A549 (cell line): ENCODE results near the gene SLC33A1. TPM values are rescaled to one million over a fixed set of nuclear protein-coding genes. Genes with fewer than 3 reads are reported as not detected.

Experiments used
- ATAC-seq, 2 experiments: fragments of 200-7000 bp in 1 of 2; fragments of >200 bp in 1 of 2; cut with Nextera tagmentation in 1 of 2; cut with Tn5 transposase in 1 of 2; 3 replicates each; pipeline versions ENCODE4 v1.8.0 to v1.9.1; 2018 to 2020; ENCODE audit warnings: mild to moderate bottlenecking in 1 of 2, moderate library complexity in 1 of 2
- CTCF ChIA-PET: fragments of 300-600 bp; sonication (Branson Sonifier 250); formaldehyde crosslinking; extraction: SDS; loops from one replicate; lab custom pipeline; 2021; ENCODE audit warnings: antibody characterized with exemption, inconsistent platforms; lab: Yijun Ruan, JAX
- POLR2A ChIA-PET: fragments of 350-600 bp; formaldehyde crosslinking; extraction: SDS; loops from one replicate; lab custom pipeline; 2021; ENCODE audit warnings: antibody characterized with exemption, inconsistent platforms; lab: Yijun Ruan, JAX
- DNase-seq, 2 experiments: peaks; one replicate each; pipeline versions ENCODE4 v3.0.0 to v3.0.0-alpha.2; 2011 to 2016; ENCODE audit warnings: low read depth in 1 of 2, low spot score in 1 of 2
- FAIRE-seq: peaks from 2 replicates; lab custom pipeline; 2011; peaks lifted over from hg19 to GRCh38; lab: Jason Lieb, UNC
- H3K27ac ChIP-seq, 2 experiments: fragments of >200 bp; sonication (Bioruptor Twin); formaldehyde crosslinking; 3 replicates each; pipeline ENCODE4 v1.5.1; 2016 to 2017
- H3K4me1 ChIP-seq: fragments of >200 bp; sonication (Bioruptor Twin); formaldehyde crosslinking; 3 replicates; pipeline ENCODE4 v1.6.1; 2016
- H3K4me2 ChIP-seq: fragments of >200 bp; sonication (Bioruptor Twin); formaldehyde crosslinking; 3 replicates; pipeline ENCODE4 v1.6.1; 2016
- H3K4me3 ChIP-seq: fragments of >200 bp; sonication (Bioruptor Twin); formaldehyde crosslinking; 3 replicates; pipeline ENCODE4 v1.5.1; 2016
- H3K9me3 ChIP-seq: fragments of >200 bp; sonication (Bioruptor Twin); formaldehyde crosslinking; 3 replicates; pipeline ENCODE4 v1.6.1; 2016
- ATOH8 ChIP-seq: fragments of 250-450 bp; sonication (Bioruptor Pico); IDR thresholded peaks from 2 replicates; pipeline ENCODE4 v1.5.0; 2020; ENCODE audit warnings: low read depth, mild to moderate bottlenecking, moderate library complexity
- E2F6 ChIP-seq: IDR thresholded peaks from 2 replicates; pipeline ENCODE4 v1.6.1; 2012; ENCODE audit warnings: low read depth, borderline replicate concordance
- ELK1 ChIP-seq: fragments of 150-350 bp; IDR thresholded peaks from 2 replicates; pipeline ENCODE4 v1.6.1; 2014; ENCODE audit warnings: low read depth, mild to moderate bottlenecking, low read length
- EP300 ChIP-seq, 2 experiments: fragments of >200 bp; sonication (Bioruptor Twin); formaldehyde crosslinking; IDR thresholded peaks; 2 replicates in 1 of 2; 3 replicates in 1 of 2; pipeline ENCODE4 v1.6.1; 2016 to 2017
- ESRRA ChIP-seq: fragments of 150-350 bp; IDR thresholded peaks from 2 replicates; pipeline ENCODE4 v1.6.1; 2014; ENCODE audit warnings: mild to moderate bottlenecking, low read length, borderline replicate concordance
- GATA3 ChIP-seq: IDR thresholded peaks from 2 replicates; pipeline ENCODE4 v1.6.1; 2012; ENCODE audit warnings: borderline replicate concordance
- HEYL ChIP-seq: fragments of 250-450 bp; sonication (Bioruptor Pico); IDR thresholded peaks from 2 replicates; pipeline ENCODE4 v1.8.0; 2021; ENCODE audit warnings: mild to moderate bottlenecking, moderate library complexity
- HMGXB4 ChIP-seq: fragments of 250-450 bp; sonication (Bioruptor Pico); IDR thresholded peaks from 2 replicates; pipeline ENCODE4 v1.5.0; 2021; ENCODE audit warnings: mild to moderate bottlenecking, moderate library complexity, borderline replicate concordance
- HOXB13 ChIP-seq: fragments of 250-450 bp; sonication (Bioruptor Pico); IDR thresholded peaks from 2 replicates; pipeline ENCODE4 v1.5.0; 2020; ENCODE audit warnings: low read depth, mild to moderate bottlenecking, moderate library complexity
- JUN ChIP-seq, 2 experiments: fragments of >200 bp; sonication (Bioruptor Twin); formaldehyde crosslinking; IDR thresholded peaks; 2 replicates in 1 of 2; 3 replicates in 1 of 2; pipeline ENCODE4 v1.6.1; 2016 to 2017
- MAFK ChIP-seq: fragments of 450-650 bp; IDR thresholded peaks from 2 replicates; pipeline ENCODE4 v1.6.1; 2014; ENCODE audit not compliant: partially characterized antibody
- MYC ChIP-seq: IDR thresholded peaks from 2 replicates; pipeline ENCODE4 v1.6.1; 2012; ENCODE audit warnings: mild to moderate bottlenecking, inconsistent platforms, low read length, improper control_type of control experiment, borderline replicate concordance
- NFE2L2 ChIP-seq: fragments of 150-350 bp; conservative IDR thresholded peaks from 2 replicates; pipeline ENCODE4 v1.6.1; 2014; ENCODE audit warnings: low read length
- PBX3 ChIP-seq: IDR thresholded peaks from 2 replicates; pipeline ENCODE4 v1.6.1; 2012
- PHF8 ChIP-seq: fragments of 200-600 bp; sonication (generic); IDR thresholded peaks from 2 replicates; pipeline ENCODE4 v1.6.1; 2016; ENCODE audit warnings: low read depth, mild to moderate bottlenecking, antibody characterized with exemption, moderate library complexity, borderline replicate concordance
- RAD21 ChIP-seq, 2 experiments: fragments of >200 bp in 1 of 2; sonication (Bioruptor Twin) in 1 of 2; formaldehyde crosslinking in 1 of 2; IDR thresholded peaks in 1 of 2; conservative IDR thresholded peaks in 1 of 2; 2 replicates in 1 of 2; 3 replicates in 1 of 2; pipeline ENCODE4 v1.6.1; 2012 to 2018; ENCODE audit warnings: inconsistent platforms in 1 of 2
- TP53 ChIP-seq: fragments of 250-450 bp; sonication (Bioruptor Pico); IDR thresholded peaks from 2 replicates; pipeline ENCODE4 v1.5.0; 2021; ENCODE audit warnings: mild to moderate bottlenecking, moderate library complexity
- ZNF302 ChIP-seq: fragments of 250-450 bp; sonication (Bioruptor Pico); IDR thresholded peaks from 2 replicates; pipeline ENCODE4 v1.9.0; 2021; ENCODE audit warnings: inconsistent platforms, mild to moderate bottlenecking, moderate library complexity
- ZSCAN20 ChIP-seq: fragments of 250-450 bp; sonication (Bioruptor Pico); IDR thresholded peaks from 2 replicates; pipeline ENCODE4 v1.8.0; 2022; ENCODE audit warnings: mild to moderate bottlenecking, moderate library complexity
- WGBS: methylation state at CpG from one replicate; pipeline ENCODE4 v1.1.6; 2017; ENCODE audit errors: missing lambda C conversion rate; 5-methylcytosine and 5-hydroxymethylcytosine counted together
- polyA plus RNA-seq, 4 experiments: library from polyadenylated mRNA; depleted of rRNA in 3 of 4; stranded (reverse); fragments of >200 nt; fragmentation: RNase III in 1 of 4; extraction: RNeasy Plus Mini Kit Qiagen cat#74134 plus additional on column Dnase treatment in 1 of 4; gene quantifications; 2 replicates in 3 of 4; 3 replicates in 1 of 4; pipeline ENCODE4 v1.2.3, GENCODE V29; 2011 to 2017

Gene SLC33A1
- polyA plus RNA-seq, 2 of the 4 experiments (the other 2 are of a cell fraction), result 17.0 to 42.6 TPM

- TF ChIP-seq HMGXB4 (CRISPR knock-in tag), result peak; percentile 90; the same call in 1 of the 2 replicates
- peak in 1 of 2 experiments; percentile 50; a peak in 2 of 5 replicates for TF ChIP-seq JUN (IDR thresholded peaks at IDR 0.05)
- no peak for TF ChIP-seq ELK1
- TF ChIP-seq RAD21 (conservative IDR thresholded peaks at IDR 0.05 in 1 of 2, IDR thresholded peaks at IDR 0.05 in 1 of 2), result peak; percentile 65 to 81
- no peak for TF ChIP-seq NFE2L2
Measured at GRCh38 chr3:155805802-155806618, 48.2 kb downstream of the SLC33A1 start, which contains the start of gene C3orf33 (continued).

- peak overlapping the region; percentile 80 for H3K4me3 ChIP-seq
- H3K27ac ChIP-seq, result peak overlapping the region; percentile 92
- no peaks in the 10 kb centered on the region for H3K4me1 ChIP-seq
- no peaks in the 10 kb centered on the region for H3K9me3 ChIP-seq
- POLR2A ChIA-PET, result interaction anchor here (0.5 to 2.7 kb wide), 8 partner anchors 13 to 67 kb away, joined by 3 to 24 read pairs (median 6); partner anchors contain the start of genes GMPS, PLCH1 and SLC33A1
- WGBS, result 22% methylated on average over 14 of the region's 15 CpGs
- DNase-seq (peak; percentile 20 to 43), ATAC-seq (peak; percentile 75 to 89), FAIRE-seq (no peak)
- peak overlapping the region; percentile 74 for H3K4me2 ChIP-seq
- CTCF ChIA-PET, result interaction anchor here (0.6 to 3.0 kb wide), 64 partner anchors 10 to 1399 kb away, joined by 3 to 40 read pairs (median 5); partner anchors contain the start of genes PLCH1 and SLC33A1
- no peak for TF ChIP-seq TP53
- TF ChIP-seq EP300 (IDR thresholded peaks at IDR 0.05), result no peak
- TF ChIP-seq PBX3, result no peak
- TF ChIP-seq ZNF302, result no peak
- TF ChIP-seq RAD21 (conservative IDR thresholded peaks at IDR 0.05 in 1 of 2, IDR thresholded peaks at IDR 0.05 in 1 of 2), result no peak
- TF ChIP-seq HOXB13 (CRISPR knock-in tag), result no peak
- TF ChIP-seq MYC, result no peak
- no peak for TF ChIP-seq PHF8
- TF ChIP-seq HEYL (CRISPR knock-in tag), result no peak
- TF ChIP-seq ELK1, result no peak
- no peak for TF ChIP-seq ATOH8 (CRISPR knock-in tag)
- TF ChIP-seq MAFK, result no peak
- TF ChIP-seq E2F6, result no peak
- no peak for TF ChIP-seq ESRRA
- no peak for TF ChIP-seq ZSCAN20 (CRISPR knock-in tag)
- TF ChIP-seq GATA3, result no peak
Measured at GRCh38 chr3:155805204-155805801, 48.9 kb downstream of the SLC33A1 start.
